Uterus (tissue), 2 donors: ENCODE measurements around the gene SUGP2.

Source experiments
- POLR2A ChIP-seq, 2 donors: fragments of 450-650 bp; IDR thresholded peaks; one replicate each; pipeline ENCODE4 v1.6.1; 2016; ENCODE audit warnings: antibody characterized with exemption in 2 of 2, mild to moderate bottlenecking in 1 of 2, moderate library complexity in 1 of 2
- TF ChIP-seq, protein P1 (sequence below), 4 experiments: fragments of 200-600 bp in 2 of 4; fragments of 450-650 bp in 2 of 4; sonication (generic) in 2 of 4; IDR thresholded peaks; one replicate each; pipeline ENCODE4 v1.5.1; 2016 to 2019; ENCODE audit warnings: antibody characterized with exemption in 4 of 4, mild to moderate bottlenecking in 2 of 4, moderate library complexity in 1 of 4

- TF ChIP-seq, protein P1, sequence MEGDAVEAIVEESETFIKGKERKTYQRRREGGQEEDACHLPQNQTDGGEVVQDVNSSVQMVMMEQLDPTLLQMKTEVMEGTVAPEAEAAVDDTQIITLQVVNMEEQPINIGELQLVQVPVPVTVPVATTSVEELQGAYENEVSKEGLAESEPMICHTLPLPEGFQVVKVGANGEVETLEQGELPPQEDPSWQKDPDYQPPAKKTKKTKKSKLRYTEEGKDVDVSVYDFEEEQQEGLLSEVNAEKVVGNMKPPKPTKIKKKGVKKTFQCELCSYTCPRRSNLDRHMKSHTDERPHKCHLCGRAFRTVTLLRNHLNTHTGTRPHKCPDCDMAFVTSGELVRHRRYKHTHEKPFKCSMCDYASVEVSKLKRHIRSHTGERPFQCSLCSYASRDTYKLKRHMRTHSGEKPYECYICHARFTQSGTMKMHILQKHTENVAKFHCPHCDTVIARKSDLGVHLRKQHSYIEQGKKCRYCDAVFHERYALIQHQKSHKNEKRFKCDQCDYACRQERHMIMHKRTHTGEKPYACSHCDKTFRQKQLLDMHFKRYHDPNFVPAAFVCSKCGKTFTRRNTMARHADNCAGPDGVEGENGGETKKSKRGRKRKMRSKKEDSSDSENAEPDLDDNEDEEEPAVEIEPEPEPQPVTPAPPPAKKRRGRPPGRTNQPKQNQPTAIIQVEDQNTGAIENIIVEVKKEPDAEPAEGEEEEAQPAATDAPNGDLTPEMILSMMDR (IDR thresholded peaks at IDR 0.05): no peak
- no peak for TF ChIP-seq POLR2A (IDR thresholded peaks at IDR 0.05)
Observed at GRCh38 chr19:19051478-19052213, 18.3 kb upstream of the SUGP2 start.
